ENCODE results near the gene FALEC. TPM values are rescaled to one million over a fixed set of nuclear protein-coding genes. Genes with fewer than 3 reads are reported as not detected.
A peak's percentile ranks its signal among the peaks of the same experiment; 100 is the strongest.

The FALEC gene
- total and polyA plus RNA-seq, 8 donors, result 0.50 to 1.9 (median 1.2) TPM; not detected in 2

- DNase-seq, result no peak
- no peak for TF ChIP-seq CTCF (IDR thresholded peaks at IDR 0.05)
- Histone ChIP-seq H3K4me1 (peaks cover 8 to 22% of the 10 kb centered on the region in 2 donors), H3K36me3 (peaks cover 0 to 11% of the 10 kb centered on the region in 2 donors), H3K9me3 (no peaks in the 10 kb centered on the region), H3K27ac (peak overlapping the region in 1 of 2 donors; percentile 34), H3K4me3 (no peak overlapping the region), H3K27me3 (no peaks in the 10 kb centered on the region)
- intact Hi-C loops (cut with DNase I), result no loop called here
- ATAC-seq, result no peak
Measured at GRCh38 chr1:150582371-150582770, 66.8 kb downstream of the FALEC start.

Small RNA genes lying within 50 kb of the gene (microRNA-seq; reads per million reads assigned to microRNA genes)
- gene MIR4257, result 0 reads per million in 2 donors
- gene MIR6878, result 0 to 0.27 reads per million in 2 donors

Other genes starting within 250 kb of the FALEC start
- gene APH1A, start 246.7 kb upstream of the FALEC start, total RNA-seq, result 100 to 1,000 TPM; 127 to 143 TPM
- gene APH1A, start 246.7 kb upstream of the FALEC start, polyA plus RNA-seq (ENCODE audit: insufficient read length in 6 of 6), result 100 to 1,000 TPM; 173 to 206 (median 184) TPM
- 10 to 100 TPM; 10.8 to 21.3 TPM for gene C1orf54, start 243.0 kb upstream of the FALEC start, total RNA-seq
- 10 to 100 TPM; 58.9 to 83.9 (median 72.5) TPM for gene C1orf54, start 243.0 kb upstream of the FALEC start, polyA plus RNA-seq (ENCODE audit: insufficient read length in 6 of 6)
- gene CIART, start 233.2 kb upstream of the FALEC start, total RNA-seq, result 1 to 10 TPM; 3.4 to 3.9 TPM
- 10 to 100 TPM in 2 of 6 donors, 1 to 10 TPM in 4; 7.1 to 13.2 (median 8.7) TPM for gene CIART, start 233.2 kb upstream of the FALEC start, polyA plus RNA-seq (ENCODE audit: insufficient read length in 6 of 6)
- gene MRPS21, start 221.9 kb upstream of the FALEC start, total RNA-seq, result 10 to 100 TPM; 44.2 to 47.9 TPM
- 10 to 100 TPM; 54.0 to 66.2 (median 58.6) TPM for gene MRPS21, start 221.9 kb upstream of the FALEC start, polyA plus RNA-seq (ENCODE audit: insufficient read length in 6 of 6)
- gene PRPF3, start 194.2 kb upstream of the FALEC start, total RNA-seq, result 10 to 100 TPM; 38.1 to 53.1 TPM
- gene PRPF3, start 194.2 kb upstream of the FALEC start, polyA plus RNA-seq (ENCODE audit: insufficient read length in 6 of 6), result 100 to 1,000 TPM; 108 to 152 (median 130) TPM
- 10 to 100 TPM; 26.2 to 29.3 TPM for gene RPRD2, start 151.6 kb upstream of the FALEC start, total RNA-seq
- 10 to 100 TPM; 41.8 to 43.8 (median 42.8) TPM for gene RPRD2, start 151.6 kb upstream of the FALEC start, polyA plus RNA-seq (ENCODE audit: insufficient read length in 6 of 6)
- gene TARS2, start 28.3 kb upstream of the FALEC start, total RNA-seq, result 10 to 100 TPM; 18.5 to 21.7 TPM
- 10 to 100 TPM; 24.1 to 29.4 (median 26.8) TPM for gene TARS2, start 28.3 kb upstream of the FALEC start, polyA plus RNA-seq (ENCODE audit: insufficient read length in 6 of 6)
- 10 to 100 TPM; 21.3 to 65.2 TPM for gene ECM1, start 7.6 kb upstream of the FALEC start, total RNA-seq
- 1 to 10 TPM; 1.9 to 3.4 (median 3.2) TPM for gene ECM1, start 7.6 kb upstream of the FALEC start, polyA plus RNA-seq (ENCODE audit: insufficient read length in 6 of 6)
- 10 to 100 TPM; 52.9 to 76.0 TPM for gene ADAMTSL4, start 33.7 kb downstream of the FALEC start, total RNA-seq
- gene ADAMTSL4, start 33.7 kb downstream of the FALEC start, polyA plus RNA-seq (ENCODE audit: insufficient read length in 6 of 6), result 10 to 100 TPM; 13.0 to 25.7 (median 19.5) TPM
- 100 to 1,000 TPM; 266 to 280 TPM for gene MCL1, start 63.9 kb downstream of the FALEC start, total RNA-seq
- gene MCL1, start 63.9 kb downstream of the FALEC start, polyA plus RNA-seq (ENCODE audit: insufficient read length in 6 of 6), result 100 to 1,000 TPM; 114 to 260 (median 173) TPM
- 100 to 1,000 TPM; 181 to 199 TPM for gene ENSA, start 113.9 kb downstream of the FALEC start, total RNA-seq
- gene ENSA, start 113.9 kb downstream of the FALEC start, polyA plus RNA-seq (ENCODE audit: insufficient read length in 6 of 6), result 100 to 1,000 TPM; 180 to 218 (median 210) TPM
- gene GOLPH3L, start 181.4 kb downstream of the FALEC start, total RNA-seq, result 10 to 100 TPM; 28.1 to 38.2 TPM
- gene GOLPH3L, start 181.4 kb downstream of the FALEC start, polyA plus RNA-seq (ENCODE audit: insufficient read length in 6 of 6), result 10 to 100 TPM; 34.3 to 41.7 (median 39.6) TPM
- 1 to 10 TPM in 1 of 2 donors, under 1 TPM in 1; 0.38 to 2.5 TPM for gene HORMAD1, start 205.1 kb downstream of the FALEC start, total RNA-seq
- under 1 TPM in 3 of 6 donors, not detected in 3; 0.15 to 0.38 (median 0.17) TPM for gene HORMAD1, start 205.1 kb downstream of the FALEC start, polyA plus RNA-seq (ENCODE audit: insufficient read length in 6 of 6)